Fibroblast of skin of right biceps (primary cell): ENCODE results near the gene SIM2.

ENCODE experiments used
- DNase-seq: peaks from one replicate; pipeline ENCODE4 v3.0.0-alpha.2; 2013

SIM2 gene

GRCh38 chr21:36686955-36687354 is 12.0 kb upstream of the SIM2 start:
- DNase-seq, result no peak

DNA sequence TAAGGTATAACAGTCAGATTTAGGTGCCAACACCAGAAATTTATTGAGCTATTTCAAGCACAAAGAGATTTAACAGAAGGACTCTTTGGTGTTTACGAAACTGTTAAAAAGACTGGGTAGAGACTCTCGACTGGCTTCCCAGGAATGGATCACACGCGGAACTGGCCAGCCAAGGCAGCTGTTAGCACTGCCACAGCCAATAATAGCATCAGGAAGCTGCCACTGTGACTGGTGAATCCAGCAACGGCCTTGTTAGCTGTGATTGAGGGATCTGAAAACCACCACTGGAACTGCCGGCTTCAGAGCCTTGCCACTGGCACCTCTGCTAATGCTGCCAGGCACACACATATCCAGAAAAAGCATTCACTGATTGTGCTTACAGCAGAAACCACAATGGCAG is 10.6 kb upstream of the SIM2 start:
- DNase-seq, result no peak

- no peak for DNase-seq
These were observed 9.6 kb upstream of the SIM2 start for GRCh38 chr21:36689324-36689723.

DNA sequence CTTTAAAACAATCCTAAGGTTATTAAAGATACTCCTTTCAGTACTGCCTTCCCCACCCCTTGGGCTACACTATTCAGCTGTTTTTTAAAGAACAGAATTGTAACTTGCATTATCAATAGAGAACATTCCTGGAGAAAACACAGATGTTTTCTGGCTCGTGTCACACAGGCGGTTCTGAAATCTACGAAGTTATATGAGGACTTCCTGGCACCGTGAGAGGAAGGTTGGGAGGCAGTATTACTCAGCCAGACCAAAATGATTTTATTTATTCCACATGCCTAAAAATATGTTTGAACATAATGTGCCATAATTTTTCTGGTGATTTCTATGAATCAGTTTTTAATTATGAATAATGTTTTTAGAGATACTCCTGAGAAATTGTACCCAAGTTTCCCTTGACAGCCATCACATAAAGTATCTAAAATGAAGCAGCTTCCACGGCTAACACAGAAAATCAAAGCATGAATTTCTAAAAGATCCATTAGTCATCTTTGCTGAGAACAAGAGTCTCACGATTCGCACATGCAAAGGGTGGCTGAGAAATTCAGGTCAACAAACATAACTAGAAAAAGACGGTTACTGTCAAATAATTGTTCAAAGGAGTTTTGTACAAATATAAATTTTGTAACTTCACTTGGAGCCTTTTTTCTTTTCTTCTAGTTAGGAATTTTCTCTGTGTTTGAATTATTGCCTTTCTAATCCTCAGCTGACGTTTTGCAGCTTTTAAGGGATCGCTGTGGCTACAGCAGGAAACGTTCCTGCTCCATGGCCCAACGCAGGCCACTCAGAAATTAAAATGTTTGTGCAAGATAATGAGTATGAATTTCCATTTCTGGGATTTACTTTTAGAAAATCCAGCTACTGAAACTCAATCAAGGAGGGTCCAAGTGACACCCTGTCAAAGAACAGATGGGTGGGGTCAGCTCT is 8.0 kb upstream of the SIM2 start:
- DNase-seq, result no peak

DNA sequence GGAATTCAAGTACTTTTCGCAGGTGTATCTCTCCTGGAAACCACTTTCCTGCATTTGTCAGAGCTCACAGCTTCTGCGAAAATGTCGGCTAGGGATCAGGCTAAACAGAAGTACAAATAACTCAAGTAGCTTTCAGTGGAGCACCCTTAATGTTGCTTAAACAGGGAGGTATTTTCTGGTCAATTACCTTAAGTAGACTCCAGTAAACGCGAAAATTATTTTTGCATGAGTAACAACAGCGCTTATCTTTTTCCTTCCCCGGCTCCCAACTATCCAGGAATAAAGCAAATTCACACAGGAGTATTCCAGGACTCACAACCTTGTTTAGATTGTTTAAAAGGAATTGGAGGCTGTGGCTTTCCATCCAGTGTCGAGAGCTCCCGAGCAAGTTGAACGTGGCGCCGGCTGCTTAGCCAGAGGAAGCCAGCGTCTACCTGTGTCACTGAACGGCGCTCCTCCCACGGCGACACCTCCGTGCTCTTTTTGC is 7.3 kb upstream of the SIM2 start:
- DNase-seq, result no peak

DNA sequence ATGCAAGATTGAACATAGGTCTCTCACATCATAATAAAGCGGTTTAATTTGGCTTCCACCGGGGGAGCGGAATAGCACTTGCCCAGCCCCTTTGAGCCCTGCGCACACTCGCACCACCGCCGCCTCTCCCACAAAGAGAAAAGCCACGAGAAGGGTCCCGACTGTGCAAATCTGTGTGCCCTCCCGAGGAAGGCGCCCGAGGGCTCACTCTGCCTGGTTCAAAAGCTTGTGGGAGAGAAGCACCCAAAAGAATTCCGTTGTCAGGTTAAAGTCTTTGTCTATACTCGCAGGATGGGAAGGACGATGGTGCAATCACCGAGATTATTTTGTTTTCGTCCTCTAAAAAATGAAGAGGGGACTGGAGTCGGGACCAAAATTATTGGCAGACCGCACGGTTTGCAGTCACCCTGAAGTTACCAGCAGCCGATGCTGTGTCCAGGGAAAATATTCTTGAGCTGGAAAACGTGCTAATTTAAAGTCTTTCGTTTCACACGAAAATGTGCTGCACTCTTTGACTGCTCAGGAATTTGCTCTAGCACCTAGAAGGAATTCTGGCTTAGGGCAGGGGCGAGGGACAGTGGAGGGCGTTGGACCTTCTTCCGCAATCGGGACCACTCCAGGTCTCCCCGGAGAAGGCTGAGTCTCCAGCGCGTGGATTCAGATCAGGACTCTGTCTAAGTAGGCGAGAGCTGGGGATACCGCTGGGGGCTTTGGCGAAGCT is 6.6 kb upstream of the SIM2 start:
- DNase-seq, result no peak

- no peak for DNase-seq
These were observed 6.0 kb upstream of the SIM2 start for GRCh38 chr21:36692835-36693488.

DNA sequence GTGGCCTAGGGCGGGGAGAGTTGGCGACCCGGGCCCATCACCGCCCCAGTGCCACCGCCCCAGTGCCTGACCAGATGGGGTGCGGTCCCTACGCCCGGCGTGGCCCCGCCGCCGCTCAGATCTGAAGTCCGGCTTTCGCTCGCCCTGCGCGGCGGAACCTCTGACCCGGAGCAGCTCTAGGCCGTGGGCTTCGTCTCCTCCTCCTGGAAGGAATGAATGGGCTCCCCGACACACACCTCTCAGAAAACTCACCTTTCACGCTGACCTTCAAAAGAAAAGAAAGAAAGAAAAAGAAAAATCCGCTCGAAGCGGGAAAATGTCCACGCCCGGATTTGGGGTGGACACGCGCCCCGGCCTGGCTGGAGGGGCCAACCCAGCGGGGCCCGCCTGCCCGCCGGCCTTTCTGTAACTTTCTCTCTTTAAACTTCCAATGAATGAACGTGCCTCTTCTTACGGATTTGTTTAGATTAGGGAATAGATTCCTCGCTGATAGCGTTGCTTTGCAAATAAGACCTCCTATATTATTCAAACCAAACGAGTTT is 5.4 kb upstream of the SIM2 start:
- no peak for DNase-seq

GRCh38 chr21:36694031-36694515 is 4.8 kb upstream of the SIM2 start:
- peak; percentile 21 for DNase-seq

- DNase-seq, result no peak
These were observed 4.2 kb upstream of the SIM2 start for GRCh38 chr21:36694593-36695282.

DNA sequence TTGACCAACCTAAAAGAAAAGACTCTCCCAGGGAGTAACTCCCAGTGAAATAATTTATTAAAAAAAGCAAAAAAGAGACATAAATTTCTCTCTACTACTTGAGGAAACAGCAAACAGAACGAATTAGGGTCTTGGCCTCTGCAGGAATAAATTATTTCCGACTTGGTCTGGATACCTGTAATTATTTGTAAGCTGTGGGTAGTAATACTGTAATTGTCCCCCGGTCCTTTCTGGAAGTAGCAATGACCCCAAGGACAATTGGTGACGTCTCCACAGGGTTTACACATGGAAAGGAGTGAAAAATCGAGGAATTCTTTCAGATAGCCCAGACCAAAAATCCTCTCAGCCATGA is 3.7 kb upstream of the SIM2 start:
- no peak for DNase-seq

- DNase-seq, result no peak
These were observed 3.1 kb upstream of the SIM2 start for GRCh38 chr21:36695671-36696389.

GRCh38 chr21:36696390-36697059 is 2.4 kb upstream of the SIM2 start:
- no peak for DNase-seq

- no peak for DNase-seq
These were observed 1.7 kb upstream of the SIM2 start for GRCh38 chr21:36697060-36697850.

GRCh38 chr21:36697851-36698384 is 997 bp upstream of the SIM2 start:
- no peak for DNase-seq

- DNase-seq, result no peak
These were observed 432 bp upstream of the SIM2 start for GRCh38 chr21:36698385-36698980.

- DNase-seq, result no peak
These were observed 805 bp downstream of the SIM2 start for GRCh38 chr21:36699546-36700294.

DNA sequence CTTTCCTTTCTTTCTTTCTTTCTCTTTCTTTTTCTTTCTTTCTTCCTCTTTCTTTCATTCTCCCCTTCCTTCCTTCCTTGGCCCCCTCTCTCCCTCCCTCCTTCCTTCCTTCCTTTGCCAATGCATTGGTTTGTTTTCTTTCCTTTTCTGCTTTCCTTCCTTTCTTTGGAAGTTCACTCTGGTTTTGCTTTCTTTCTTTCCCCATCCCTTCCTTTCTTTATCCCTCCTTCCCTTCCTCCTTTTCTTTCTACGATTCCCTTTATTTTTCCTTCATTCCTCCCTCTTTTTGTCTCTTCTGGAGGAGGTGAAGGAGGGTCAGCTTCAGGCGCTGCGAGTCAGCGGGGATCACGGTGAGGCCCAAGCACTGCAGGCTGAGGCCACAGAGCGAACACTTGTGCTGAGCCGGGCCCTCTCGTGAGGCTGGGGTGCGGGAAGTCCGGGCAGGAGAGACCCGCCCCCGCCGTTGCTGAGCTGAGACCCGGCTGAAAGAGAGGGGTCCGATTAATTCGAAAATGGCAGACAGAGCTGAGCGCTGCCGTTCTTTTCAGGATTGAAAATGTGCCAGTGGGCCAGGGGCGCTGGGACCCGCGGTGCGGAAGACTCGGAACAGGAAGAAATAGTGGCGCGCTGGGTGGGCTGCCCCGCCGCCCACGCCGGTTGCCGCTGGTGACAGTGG is 1.5 kb downstream of the SIM2 start:
- no peak for DNase-seq
